NCI-H345 treated with DMSO at 0.1 percent for 48 hours (cell line): ENCODE results near the gene ERBB2.
"Not testable (repeated sequence)": the region's sequence is repeated elsewhere in the genome, so short reads cannot be mapped to it uniquely, and the experiment has no call there.

ENCODE experiments used
- DNase-seq: peaks from one replicate; lab custom pipeline; 2025; ENCODE audit not compliant: unreplicated experiment; lab: John Stamatoyannopoulos, UW

The ERBB2 gene

DNA sequence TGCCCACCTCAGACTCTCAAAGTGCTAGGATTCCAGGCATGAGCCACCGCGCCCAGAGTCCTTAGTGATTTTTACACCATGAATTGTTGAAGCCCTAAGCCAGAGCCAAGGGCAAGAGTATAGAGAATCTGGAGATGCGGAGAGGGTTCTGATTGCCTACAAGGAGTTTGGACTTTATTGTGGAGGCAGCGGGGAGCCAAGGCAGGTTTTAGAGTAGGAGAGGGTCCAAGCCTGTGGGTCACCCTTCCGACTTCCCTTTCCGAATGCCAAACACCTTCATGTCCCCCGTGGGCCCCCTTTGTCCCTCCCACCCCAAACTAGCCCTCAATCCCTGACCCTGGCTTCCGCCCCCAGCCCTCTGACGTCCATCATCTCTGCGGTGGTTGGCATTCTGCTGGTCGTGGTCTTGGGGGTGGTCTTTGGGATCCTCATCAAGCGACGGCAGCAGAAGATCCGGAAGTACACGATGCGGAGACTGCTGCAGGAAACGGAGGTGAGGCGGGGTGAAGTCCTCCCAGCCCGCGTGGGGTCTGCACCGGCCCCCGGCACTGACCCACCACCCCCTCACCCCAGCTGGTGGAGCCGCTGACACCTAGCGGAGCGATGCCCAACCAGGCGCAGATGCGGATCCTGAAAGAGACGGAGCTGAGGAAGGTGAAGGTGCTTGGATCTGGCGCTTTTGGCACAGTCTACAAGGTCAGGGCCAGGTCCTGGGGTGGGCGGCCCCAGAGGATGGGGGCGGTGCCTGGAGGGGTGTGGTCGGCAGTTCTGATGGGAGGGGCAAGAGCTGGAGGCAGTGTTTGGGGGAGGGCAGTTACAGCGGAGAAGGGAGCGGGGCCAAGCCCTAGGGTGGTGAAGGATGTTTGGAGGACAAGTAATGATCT lies 23.3 kb downstream of the ERBB2 start:
- DNase-seq: no peak

DNA sequence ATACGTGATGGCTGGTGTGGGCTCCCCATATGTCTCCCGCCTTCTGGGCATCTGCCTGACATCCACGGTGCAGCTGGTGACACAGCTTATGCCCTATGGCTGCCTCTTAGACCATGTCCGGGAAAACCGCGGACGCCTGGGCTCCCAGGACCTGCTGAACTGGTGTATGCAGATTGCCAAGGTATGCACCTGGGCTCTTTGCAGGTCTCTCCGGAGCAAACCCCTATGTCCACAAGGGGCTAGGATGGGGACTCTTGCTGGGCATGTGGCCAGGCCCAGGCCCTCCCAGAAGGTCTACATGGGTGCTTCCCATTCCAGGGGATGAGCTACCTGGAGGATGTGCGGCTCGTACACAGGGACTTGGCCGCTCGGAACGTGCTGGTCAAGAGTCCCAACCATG lies 24.9 kb downstream of the ERBB2 start:
- DNase-seq: no peak

DNA sequence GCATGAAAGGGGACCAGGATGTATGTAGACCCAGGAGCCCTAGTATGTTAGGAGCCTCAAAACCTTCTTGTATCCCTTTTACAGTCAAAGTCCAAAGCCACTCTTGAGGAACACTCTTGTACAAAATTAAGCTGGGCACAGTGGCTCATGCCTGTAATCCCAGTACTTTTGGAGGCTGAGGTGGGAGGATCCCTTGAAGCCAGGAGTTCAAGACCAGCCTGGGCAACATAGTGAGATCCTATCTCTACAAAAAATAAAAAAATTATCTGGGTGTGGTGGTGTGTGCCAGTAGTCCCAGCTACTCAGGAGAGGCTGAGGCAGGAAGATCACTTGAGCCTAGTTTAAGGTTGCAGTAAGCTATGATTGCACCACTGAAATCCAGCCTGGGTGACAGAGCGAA lies 26.1 kb downstream of the ERBB2 start:
- DNase-seq: not testable (repeated sequence)

DNA sequence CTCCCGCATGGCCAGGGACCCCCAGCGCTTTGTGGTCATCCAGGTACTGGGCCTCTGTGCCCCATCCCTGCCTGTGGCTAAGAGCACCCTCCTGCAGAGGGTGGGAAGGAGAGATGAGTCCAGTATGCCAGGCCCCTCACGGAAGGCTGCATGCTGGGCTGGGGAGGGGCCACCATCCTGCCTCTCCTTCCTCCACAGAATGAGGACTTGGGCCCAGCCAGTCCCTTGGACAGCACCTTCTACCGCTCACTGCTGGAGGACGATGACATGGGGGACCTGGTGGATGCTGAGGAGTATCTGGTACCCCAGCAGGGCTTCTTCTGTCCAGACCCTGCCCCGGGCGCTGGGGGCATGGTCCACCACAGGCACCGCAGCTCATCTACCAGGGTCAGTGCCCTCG lies 26.8 kb downstream of the ERBB2 start:
- DNase-seq: no peak

DNA sequence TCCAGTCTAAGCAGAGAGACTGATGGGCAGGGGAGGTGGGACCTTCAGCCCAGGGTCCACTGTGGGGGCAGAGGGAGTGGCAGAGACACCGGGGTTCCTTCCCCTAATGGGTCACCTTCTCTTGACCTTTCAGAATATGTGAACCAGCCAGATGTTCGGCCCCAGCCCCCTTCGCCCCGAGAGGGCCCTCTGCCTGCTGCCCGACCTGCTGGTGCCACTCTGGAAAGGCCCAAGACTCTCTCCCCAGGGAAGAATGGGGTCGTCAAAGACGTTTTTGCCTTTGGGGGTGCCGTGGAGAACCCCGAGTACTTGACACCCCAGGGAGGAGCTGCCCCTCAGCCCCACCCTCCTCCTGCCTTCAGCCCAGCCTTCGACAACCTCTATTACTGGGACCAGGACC lies 27.7 kb downstream of the ERBB2 start:
- no peak for DNase-seq

DNA sequence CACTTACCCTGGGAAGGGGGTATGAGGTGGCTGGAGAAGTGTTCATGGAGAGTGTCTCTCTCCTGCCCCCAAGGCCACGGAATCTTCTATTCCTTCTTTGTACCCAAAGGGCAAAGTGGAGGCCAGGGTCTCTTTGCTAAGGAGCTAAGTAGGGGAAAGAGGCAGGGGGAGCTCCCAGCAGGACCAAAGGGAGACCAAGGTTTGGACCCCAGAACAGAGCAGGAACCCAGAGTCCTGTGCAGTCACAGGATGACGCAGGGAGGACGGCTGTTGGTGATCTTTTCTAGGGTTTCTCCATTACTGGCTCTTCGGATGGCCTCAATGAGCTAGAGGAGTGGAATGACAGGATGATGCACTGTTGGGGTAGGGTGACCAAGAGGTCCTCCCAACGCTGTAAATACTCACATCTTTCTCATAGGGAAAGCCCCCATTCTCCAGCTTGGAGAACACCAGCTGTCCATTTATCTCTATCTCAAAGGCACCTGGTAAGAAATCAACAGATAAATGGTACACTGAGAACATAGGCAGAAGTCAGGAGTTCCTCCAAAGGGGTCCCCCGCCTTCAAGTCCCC lies 29.5 kb downstream of the ERBB2 start:
- DNase-seq: no peak

DNA sequence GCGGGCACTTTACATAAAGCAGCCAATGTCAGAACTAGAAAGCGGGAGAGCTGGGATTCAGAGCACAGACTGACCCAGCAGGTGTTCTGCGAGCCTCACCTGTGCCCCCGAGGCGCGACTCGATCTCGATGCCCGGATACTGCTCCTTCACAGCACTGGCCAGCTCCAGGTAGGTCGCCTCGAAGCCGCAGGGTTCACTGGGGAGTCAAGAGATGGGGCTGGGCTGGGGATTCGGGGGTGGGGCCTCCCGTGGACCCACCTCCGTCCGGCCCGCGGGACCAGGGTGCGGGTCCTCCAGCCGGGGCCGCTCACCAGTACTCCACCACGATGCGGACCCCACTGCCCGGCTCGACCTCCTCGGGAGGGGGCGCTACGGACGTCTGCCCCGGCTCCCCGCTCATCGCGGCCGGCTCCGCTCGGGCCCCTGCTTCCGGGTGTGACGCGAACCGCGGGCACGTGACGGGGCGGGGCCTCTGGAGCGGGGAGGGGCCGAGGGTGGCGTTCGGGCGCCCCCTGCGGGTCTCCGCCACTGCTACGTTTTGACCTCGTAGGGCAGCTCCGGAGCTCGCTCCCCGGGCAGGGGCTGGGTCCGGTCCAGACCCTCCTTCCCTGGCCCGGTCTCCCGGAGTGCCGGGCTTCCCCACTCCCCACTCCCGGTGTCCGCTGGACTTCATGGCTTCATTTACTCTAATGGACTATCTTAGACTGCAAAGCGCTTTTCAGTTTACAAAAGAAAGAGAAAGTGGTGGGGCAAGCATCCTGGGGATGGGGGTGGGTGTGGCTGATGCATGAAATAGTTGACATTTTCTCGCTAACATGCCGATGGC lies 30.4 kb downstream of the ERBB2 start, which contains the start of gene MIEN1:
TSS of gene MIEN1 (minus strand) at position 438 of the 827 bp plus-strand sequence. CDS start at position 401, 37 bp downstream.
- DNase-seq: peak; percentile 83

DNA sequence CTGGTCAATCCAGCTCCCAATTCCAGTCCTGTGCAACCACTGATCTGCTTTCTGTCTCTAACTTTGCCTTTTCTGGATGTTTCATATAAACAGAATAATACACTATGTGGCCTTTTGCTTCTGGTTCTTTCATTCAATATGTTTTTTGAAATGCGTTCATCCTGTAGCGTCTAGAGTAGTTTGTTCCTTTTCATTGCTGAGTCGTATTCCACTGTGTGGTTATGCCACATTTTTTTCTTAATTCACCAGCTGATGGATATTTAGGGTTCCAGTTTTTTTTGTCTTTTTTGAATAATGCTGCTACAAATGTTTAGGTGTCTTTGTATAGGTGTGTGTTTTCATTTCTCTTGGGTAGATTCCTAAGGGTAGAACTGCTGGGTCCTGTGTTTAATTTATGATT lies 32.7 kb downstream of the ERBB2 start:
- DNase-seq: no peak

DNA sequence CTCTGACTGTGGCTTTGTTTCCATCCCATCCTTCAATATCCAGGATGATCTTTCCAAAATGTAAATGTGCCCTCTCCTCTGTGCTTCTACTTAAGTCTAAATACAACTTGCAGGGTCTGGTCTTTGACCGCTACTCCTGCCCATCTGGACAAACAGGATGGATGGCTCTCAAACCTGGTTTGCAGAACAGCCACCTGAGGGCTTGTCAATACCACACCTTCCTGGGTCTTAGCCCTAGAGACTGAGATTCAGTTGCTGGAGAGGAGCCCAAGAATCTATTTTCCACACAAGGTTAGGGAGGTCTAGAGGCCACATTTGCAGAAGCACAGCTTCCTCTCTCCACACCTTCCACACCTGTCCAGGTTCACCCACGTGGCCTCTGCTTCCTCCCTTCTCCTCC lies 36.0 kb downstream of the ERBB2 start:
- no peak for DNase-seq

DNA sequence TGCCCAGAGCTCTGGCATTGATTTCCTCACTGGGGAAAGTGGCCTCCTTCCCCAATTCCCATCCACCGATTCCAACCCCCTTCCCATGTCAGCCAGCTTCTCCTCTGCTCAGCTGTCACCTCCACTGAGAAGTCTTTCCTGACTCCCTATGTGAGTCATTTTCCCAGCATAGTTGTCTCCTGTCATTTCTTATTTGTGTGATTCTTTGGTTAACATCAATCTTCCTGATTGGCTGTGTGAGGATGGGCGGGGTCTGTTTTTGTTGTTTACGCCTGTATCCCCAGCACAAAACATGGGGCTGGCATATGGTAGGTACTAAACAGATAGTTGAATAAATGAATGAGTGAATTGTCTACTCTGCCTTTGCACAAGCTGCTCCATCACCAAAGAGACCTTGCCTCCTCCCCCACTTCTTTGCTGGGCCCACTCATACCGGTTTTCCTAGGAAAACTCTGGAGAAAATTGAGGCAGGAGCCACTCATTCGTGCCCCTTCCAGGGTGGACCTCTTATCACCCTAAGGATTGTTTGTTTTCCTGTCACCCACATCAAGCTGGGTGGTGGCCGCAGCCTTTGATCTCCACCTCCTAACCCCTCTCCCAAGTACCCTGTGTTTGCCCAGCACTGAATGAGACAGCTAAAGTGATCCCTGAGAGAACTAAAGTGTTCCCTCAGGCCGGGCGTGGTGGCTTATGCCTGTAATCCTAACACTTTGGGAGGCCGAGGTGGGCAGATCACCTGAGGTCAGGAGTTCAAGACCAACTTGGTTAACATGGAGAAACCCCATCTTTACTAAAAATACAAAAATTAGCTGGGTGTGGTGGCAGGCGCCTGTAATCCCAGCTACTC lies 36.7 kb downstream of the ERBB2 start:
- DNase-seq: no peak

DNA sequence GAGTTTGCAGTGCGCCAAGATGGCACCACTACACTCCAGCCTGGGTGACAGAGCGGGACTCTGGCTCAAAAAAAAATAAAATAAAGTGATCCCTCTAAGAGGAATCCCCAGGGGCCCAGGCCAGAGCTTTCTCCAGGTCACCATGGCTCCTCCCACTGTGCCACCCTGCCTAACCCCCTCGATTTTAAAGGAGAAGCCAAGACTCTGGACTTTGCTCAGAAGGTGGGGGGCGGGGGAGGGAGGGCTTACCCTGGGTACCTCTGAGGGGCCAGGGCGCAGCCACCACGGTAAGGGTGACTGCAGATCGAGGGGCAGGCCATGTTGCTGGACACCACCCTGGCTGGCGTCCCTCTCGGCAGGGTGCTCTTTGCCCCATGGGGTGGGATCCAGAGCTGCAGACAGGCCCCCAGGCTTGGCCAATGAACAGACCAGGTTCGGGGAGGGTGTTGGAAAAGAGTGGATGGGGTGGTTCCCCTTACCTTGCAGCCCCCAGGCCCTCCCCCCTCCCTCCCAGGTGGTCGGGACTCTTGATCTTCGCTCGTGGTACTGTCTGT lies 37.4 kb downstream of the ERBB2 start:
- DNase-seq: no peak

DNA sequence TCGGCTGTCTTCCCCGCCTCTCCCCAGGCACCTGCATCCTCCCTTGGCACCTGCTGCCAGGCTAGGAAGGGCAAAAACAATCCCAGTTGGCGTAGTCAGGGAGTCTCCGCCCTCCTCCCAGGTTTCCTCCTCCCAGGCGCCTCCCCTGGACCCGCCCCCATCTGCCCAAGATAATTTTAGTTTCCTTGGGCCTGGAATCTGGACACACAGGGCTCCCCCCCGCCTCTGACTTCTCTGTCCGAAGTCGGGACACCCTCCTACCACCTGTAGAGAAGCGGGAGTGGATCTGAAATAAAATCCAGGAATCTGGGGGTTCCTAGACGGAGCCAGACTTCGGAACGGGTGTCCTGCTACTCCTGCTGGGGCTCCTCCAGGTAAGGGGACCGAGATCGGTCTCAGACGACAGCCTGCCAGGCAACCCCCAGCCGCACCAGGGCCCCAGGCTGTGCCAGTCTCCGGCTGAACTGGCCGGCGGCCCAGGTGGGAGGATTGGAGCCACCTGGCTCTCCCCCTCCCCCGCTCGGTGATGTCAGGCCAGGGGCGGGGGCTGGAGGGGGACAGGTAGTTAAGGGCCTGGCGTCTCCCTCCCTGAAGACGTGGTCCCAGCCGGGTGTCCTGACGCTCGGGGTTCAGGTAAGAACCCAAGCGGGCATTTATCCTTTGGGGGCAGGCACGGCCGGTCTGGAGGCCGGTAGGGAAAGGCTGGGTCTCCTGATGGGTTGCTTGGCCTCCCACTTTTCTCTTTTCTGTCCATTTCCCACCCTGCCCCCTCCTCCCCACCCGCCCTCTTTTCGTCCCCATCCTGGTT lies 38.1 kb downstream of the ERBB2 start, which contains the start of gene GRB7:
TSS of gene GRB7 (plus strand) at position 179 of the 808 bp plus-strand sequence. CDS start 4,364 bp downstream, outside the sequence.
- DNase-seq: peak; percentile 81

DNA sequence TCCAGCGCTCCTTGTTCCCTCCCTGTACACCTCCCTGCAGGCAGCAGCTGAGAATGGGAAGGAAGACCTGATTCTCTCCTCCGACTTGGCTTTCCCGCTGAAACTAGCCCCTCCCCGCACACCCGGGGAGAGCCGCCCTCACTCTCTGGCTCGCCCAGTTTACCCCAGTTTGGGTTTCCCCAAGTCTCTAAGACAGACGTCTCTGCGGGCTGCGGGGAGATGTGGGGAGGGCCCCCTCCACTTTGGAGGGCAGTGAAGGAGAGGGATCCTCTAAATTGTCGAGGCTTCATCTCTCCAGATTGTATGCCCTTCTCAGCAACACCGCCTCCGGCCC lies 38.7 kb downstream of the ERBB2 start:
- peak; percentile 28 for DNase-seq

DNA sequence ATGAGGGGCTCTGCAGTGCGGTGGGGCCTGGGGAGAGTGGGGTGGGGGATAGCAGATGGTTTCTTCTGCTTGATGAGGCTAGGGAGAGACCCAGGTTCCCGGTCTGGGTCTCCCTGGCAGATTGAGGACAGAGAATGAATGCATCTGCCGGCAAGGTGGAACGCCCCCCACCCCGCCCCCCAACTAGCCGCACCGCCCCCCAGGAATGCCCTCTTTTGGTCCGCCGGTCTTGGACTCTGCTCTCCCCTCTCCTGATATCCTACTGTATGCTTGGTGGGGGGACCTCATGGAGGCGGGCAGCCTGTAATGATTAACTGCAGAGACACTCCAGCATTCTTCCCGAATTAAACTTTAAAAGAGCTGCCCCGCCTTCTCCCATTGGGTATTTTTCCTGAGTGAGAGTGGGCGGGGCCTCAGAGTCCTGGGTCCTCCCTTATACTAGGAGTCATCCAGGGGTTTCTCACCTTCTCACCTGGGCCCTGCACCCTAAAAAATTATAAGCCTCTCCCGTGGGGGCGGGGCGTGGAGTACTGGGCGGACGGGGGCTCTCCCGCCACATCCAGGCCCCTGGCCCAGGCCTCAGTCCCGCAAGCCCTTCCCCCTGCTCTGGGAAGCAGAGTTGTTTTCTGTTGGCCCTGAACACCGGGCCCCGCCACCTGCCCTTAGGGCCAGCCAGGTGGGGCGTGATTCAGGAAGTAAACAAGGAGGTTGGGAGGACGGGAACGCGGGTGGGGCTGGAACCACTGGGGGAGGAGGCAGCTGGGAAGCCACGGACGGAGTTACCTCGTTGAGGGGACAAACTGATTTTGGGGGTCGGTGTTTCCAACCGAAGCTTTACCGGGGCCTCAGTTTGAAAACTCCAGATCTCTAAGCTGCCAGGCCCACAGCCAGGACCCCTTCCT lies 39.4 kb downstream of the ERBB2 start:
- peak; percentile 63 for DNase-seq

DNA sequence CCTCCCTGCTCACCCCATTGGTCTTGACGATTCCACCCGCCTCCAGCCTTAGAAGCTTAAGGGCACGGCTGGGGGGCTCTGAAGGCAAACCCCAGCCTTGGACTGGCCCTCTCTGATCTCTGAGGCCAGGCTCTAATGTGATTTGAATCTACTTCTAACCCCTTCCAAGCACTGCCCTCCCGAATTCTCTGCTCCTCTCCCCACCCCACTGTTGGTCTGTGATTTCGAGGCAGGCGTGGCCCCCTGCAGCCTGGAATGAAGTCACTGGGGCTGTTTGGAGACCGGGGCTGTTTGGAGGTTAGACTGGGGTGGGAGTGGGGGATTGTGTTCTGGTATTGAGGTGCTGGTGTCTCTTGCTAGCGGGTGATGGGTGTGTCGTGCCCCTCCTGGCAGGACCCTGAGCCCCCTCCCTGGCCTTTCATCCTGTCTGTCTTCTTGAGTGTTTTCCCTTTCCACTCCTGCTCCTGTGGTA lies 40.1 kb downstream of the ERBB2 start:
- DNase-seq: no peak

DNA sequence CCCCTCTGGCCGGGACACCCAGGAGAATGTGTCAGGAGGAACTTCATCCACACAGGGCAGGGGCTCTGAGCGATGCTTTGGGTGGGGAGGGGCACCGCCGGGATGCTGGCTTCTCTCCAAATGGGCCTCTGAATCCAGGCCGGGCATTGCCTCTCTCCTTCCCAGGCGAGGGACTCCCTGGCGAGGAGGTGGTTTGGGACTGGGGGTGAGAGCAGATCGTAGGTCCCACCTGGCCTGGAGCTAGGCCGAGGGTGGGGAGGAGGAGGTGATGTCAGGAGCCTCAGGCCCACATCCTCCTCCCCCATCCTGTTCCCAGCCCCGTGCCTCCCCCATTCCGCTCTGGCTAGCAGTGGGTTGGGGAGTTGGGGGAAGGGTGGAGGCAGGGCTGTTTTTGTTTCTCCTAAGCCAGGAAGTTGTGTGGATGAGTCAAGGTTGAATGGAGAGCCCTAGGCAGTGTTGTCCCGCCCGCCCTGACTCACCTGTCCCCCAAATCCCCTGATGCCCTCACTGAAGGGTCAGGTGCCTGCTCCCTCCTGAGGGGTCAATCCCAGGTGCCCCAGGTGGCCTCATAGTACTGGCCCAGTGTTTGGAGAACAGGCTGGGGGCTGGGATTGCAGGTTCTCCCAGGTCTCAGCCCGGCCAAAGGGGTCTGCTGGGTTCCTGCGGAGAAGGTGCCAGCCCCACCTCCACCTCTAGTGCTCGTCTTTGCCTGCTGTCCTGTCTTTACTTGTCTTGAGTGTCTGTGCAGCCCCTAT lies 40.7 kb downstream of the ERBB2 start:
- no peak for DNase-seq

DNA sequence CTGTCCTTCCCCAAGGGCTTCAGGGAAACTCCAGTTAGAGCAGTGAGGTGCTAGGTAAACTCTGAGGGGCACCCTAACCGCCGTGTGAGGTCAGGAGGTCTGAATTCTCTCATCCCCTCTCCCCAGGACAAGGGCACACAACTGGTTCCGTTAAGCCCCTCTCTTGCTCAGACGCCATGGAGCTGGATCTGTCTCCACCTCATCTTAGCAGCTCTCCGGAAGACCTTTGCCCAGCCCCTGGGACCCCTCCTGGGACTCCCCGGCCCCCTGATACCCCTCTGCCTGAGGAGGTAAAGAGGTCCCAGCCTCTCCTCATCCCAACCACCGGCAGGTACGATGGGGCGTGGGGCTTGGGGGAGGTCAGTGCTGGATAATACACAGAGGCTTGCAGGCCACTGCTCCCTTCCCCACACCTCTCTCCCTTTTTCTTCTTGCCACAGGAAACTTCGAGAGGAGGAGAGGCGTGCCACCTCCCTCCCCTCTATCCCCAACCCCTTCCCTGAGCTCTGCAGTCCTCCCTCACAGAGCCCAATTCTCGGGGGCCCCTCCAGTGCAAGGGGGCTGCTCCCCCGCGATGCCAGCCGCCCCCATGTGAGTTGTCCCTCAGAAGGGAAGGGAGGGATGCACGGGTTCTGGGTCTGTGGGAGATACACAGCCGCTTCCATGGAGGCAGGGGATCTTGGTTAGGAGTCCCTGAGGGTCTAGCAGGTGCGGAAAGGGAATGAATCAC lies 42.4 kb downstream of the ERBB2 start:
- DNase-seq: no peak
